SKM-1 treated with dmso at 0.1 percent for 144 hours (cell line): ENCODE data around the gene ABHD13.
A peak's percentile ranks its signal among the peaks of the same experiment; 100 is the strongest.
"Not testable (repeated sequence)": the region's sequence is repeated elsewhere in the genome, so short reads cannot be mapped to it uniquely, and the experiment has no call there.

Experiments used
- DNase-seq: peaks from one replicate; lab custom pipeline; 2025; ENCODE audit not compliant: unreplicated experiment; lab: John Stamatoyannopoulos, UW

The ABHD13 gene

GRCh38 chr13:108218044-108218974, at the start of gene ABHD13:
ABHD13 (plus strand) TSS chr13:108218392; CDS start chr13:108229219, 10,827 bp downstream.
- DNase-seq, result peak; percentile 87

- DNase-seq, result no peak
These were observed 49.3 kb upstream of the ABHD13 start for GRCh38 chr13:108168929-108169328.

- no peak for DNase-seq
These were observed 41.4 kb upstream of the ABHD13 start for GRCh38 chr13:108176685-108177274.

DNA sequence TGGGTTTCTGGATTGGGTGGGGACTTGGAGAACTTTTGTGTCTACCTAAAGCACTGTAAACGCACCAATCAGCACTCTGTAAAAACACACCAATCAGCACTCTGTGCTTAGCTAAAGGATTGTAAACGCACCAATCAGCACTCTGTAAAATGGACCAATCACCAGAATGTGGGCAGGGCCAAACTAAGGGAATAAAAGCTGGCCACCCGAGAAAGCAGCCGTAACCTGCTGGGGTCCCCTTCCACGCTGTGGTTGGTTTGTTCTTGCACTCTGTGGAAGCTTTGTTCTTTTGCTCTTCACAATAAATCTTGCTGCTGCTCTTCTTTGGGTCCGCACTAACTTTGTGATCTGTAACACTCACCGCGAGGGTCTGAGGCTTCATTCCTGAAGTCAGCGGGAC, 40.1 kb upstream of the ABHD13 start:
- no peak for DNase-seq

DNA sequence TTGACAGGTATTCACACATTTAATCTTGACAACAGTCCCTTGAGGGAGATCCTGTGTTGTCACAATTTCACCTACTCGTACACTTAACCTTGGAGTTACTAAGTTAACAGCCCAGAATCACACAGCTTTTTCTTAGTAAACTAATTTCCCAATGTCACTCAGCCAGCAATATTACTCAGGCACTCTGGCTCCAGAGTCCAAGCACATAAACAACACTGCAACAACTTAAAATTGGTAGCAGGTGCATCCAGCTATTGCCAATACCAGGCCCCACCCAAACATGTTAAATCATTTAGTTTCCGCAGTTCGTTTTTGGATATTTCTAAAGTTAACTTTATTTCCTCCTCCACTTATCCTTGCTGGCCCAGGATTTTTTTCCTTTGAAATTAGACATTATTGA, 35.5 kb upstream of the ABHD13 start:
- no peak for DNase-seq

- DNase-seq, result no peak
These were observed 33.0 kb upstream of the ABHD13 start for GRCh38 chr13:108185223-108185622.

DNA sequence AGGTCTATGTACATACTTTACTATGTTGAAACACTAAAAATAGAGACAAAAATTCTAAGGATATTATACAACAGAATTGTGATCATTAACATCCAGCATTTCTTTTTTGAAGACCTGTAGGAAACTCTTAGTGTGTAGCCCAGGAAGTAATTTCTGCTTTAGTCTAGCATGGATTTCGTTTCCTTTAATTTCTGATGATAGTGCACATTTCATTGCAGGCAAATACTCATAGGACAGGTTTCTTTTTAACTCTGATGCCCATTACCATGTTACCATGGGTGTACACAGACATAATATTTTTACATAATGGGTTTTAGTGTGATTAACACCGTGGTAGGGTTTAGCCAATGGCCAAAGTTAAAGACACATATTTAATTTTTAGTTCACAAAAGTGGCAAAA, 29.9 kb upstream of the ABHD13 start:
- no peak for DNase-seq

- DNase-seq, result no peak
These were observed 27.3 kb upstream of the ABHD13 start for GRCh38 chr13:108190897-108191296.

GRCh38 chr13:108193806-108194205, 24.4 kb upstream of the ABHD13 start:
- DNase-seq, result no peak

DNA sequence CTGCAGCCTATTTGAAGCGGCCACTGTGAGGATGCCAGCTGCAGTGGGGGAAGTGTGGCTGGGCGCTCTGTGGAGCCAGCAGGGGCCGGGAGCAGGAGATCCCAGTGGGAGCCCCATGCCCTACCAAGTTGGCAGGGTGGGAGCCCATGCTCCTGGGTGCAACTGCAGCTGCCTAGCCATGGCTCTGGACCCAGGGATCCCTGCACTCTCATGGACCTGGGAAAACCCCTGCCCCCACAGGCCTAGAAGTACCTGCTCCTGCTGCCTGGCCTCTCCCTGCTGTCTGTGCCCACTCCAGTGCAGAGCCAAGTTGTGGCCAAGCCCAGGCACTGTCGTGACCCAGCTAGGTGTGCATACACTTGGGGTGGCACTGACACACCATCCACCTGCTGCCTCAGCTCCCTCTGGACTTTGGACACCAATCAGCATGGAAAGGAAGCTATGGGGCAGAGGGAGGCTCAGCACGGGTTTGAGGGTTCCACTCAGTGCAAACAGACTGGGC, 23.7 kb upstream of the ABHD13 start:
- no peak for DNase-seq

- DNase-seq, result no peak
These were observed 23.0 kb upstream of the ABHD13 start for GRCh38 chr13:108195146-108195545.

- DNase-seq, result no peak
These were observed 22.3 kb upstream of the ABHD13 start for GRCh38 chr13:108195861-108196260.

GRCh38 chr13:108200781-108201398, 17.3 kb upstream of the ABHD13 start:
- no peak for DNase-seq

- DNase-seq, result no peak
These were observed 7.6 kb upstream of the ABHD13 start for GRCh38 chr13:108210551-108210950.

- no peak for DNase-seq
These were observed 5.3 kb upstream of the ABHD13 start for GRCh38 chr13:108212886-108213285.

GRCh38 chr13:108213946-108214345, 4.2 kb upstream of the ABHD13 start:
- no peak for DNase-seq

GRCh38 chr13:108214441-108215271, 3.5 kb upstream of the ABHD13 start:
- no peak for DNase-seq

DNA sequence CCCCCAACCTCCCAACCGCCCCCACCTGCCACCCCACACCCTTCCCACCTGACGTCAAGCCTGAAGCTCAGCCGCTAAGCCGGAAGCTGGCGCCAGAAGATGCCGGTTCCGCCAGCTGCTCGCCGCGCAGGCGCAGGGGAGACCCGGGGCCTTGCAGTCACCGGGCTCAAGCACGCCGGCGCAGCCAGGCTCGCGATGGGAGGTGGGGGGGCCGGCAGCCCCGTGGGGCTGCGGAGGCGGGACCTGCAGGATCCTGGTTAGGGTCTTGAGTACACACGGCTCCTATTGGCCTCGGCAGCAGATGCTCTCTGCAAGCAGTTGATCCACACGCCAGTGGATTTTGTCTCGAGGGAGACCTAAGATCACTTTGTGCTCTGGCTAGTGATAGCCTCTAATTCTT, 2.8 kb upstream of the ABHD13 start, which contains the start of gene LIG4:
TSS of gene LIG4 (minus strand) at position 101 of the 400 bp plus-strand sequence. CDS start 4,268 bp downstream, outside the sequence.
- DNase-seq, result peak; percentile 79

- not testable (repeated sequence) for DNase-seq
These were observed 717 bp upstream of the ABHD13 start for GRCh38 chr13:108217307-108218043.

DNA sequence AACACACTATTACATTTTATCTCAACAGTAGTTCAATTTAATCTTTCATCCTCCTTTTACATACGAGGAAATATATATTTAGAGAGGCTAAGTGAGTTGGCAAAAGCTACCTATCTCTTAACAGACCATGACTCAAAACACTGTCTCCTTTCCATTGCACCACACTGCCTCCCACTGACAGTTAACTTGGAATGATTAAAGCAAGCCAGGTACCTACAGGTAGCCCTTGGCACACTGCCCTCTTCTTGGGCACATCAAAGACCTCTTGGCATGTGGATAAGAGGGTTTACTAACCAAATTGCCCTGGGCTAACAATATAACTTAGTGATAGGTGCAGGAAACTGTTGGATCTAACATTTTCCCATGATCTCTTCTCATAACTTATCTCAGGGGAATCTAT, 1.8 kb downstream of the ABHD13 start:
- no peak for DNase-seq
